ENCODE results near the gene SP140L.

SP140L gene

GRCh38 chr2:230422149-230422548 is 95.2 kb downstream of the SP140L start:
- no peak overlapping the region for H3K4me3 ChIP-seq (ENCODE audit: low read depth, low read length)
- TF ChIP-seq CTCF (conservative IDR thresholded peaks at IDR 0.05; ENCODE audit: low read depth, low read length) = peak; percentile 24
- no peak for DNase-seq (ENCODE audit: low read depth)

GRCh38 chr2:230423851-230424458 is 97.0 kb downstream of the SP140L start:
- peak; percentile 79 for DNase-seq (ENCODE audit: low read depth)
- no peak for TF ChIP-seq CTCF (conservative IDR thresholded peaks at IDR 0.05; ENCODE audit: low read depth, low read length)
- no peak overlapping the region for H3K4me3 ChIP-seq (ENCODE audit: low read depth, low read length)

- no peak overlapping the region for H3K4me3 ChIP-seq (ENCODE audit: low read depth, low read length)
- TF ChIP-seq CTCF (conservative IDR thresholded peaks at IDR 0.05; ENCODE audit: low read depth, low read length) = no peak
- DNase-seq (ENCODE audit: low read depth) = no peak
Observed at GRCh38 chr2:230425377-230425776, 98.4 kb downstream of the SP140L start.

- no peak for DNase-seq (ENCODE audit: low read depth)
- no peak for TF ChIP-seq CTCF (conservative IDR thresholded peaks at IDR 0.05; ENCODE audit: low read depth, low read length)
- H3K4me3 ChIP-seq (ENCODE audit: low read depth, low read length) = no peak overlapping the region
Observed at GRCh38 chr2:230429513-230429912, 102.5 kb downstream of the SP140L start.

- TF ChIP-seq CTCF (conservative IDR thresholded peaks at IDR 0.05; ENCODE audit: low read depth, low read length) = no peak
- no peak for DNase-seq (ENCODE audit: low read depth)
Observed at GRCh38 chr2:230430957-230431910, 104.2 kb downstream of the SP140L start.

GRCh38 chr2:230434677-230435324 is 107.8 kb downstream of the SP140L start:
- no peak overlapping the region for H3K4me3 ChIP-seq (ENCODE audit: low read depth, low read length)
- peak; percentile 37 for DNase-seq (ENCODE audit: low read depth)
- no peak for TF ChIP-seq CTCF (conservative IDR thresholded peaks at IDR 0.05; ENCODE audit: low read depth, low read length)

More at GRCh38 chr2:230430957-230431910, 104.2 kb downstream of the SP140L start:
- H3K4me3 ChIP-seq (ENCODE audit: low read depth, low read length) = no peak overlapping the region
